ENCODE measurements around the gene SHFL. TPM values are rescaled to one million over a fixed set of nuclear protein-coding genes. Genes with fewer than 3 reads are reported as not detected.

The SHFL gene
- total RNA-seq, 2 experiments from 2014 or later = 21.9 to 28.5 TPM

- Histone ChIP-seq H3K4me1 (ENCODE audit: insufficient read depth, low read length, poor library complexity, severe bottlenecking) (peaks cover 21% of the 10 kb centered on the region), H3K4me3 (ENCODE audit: low read depth, low read length, poor library complexity, severe bottlenecking) (no peak overlapping the region), H3K27ac (ENCODE audit: low read depth, low read length, poor library complexity, severe bottlenecking) (no peak overlapping the region), H3K9me3 (ENCODE audit: low read length) (no peaks in the 10 kb centered on the region), H3K79me2 (ENCODE audit: insufficient read depth, low read depth, low read length) (peaks cover 5% of the 10 kb centered on the region; the same call in 1 of the 2 replicates), H3K4me2 (ENCODE audit: low read length) (no peak overlapping the region), H3K36me3 (ENCODE audit: insufficient read depth, low read length) (peaks cover 9% of the 10 kb centered on the region), H2AFZ (ENCODE audit: low read length) (no peak overlapping the region), H4K20me1 (ENCODE audit: insufficient read depth, low read length) (no peaks in the 10 kb centered on the region), H3K9me2 (ENCODE audit: insufficient read depth, low read length) (no peaks in the 10 kb centered on the region)
- no peak for DNase-seq (ENCODE audit: low spot score)
- intact Hi-C loops (cut with micrococcal nuclease; ENCODE audit: unreplicated experiment) = no loop called here
- no TSS peak for BruUV-seq (replicated peaks)
- ChIA-PET POLR2A (no interaction called here), CTCF (ENCODE audit: unreplicated experiment) (no interaction called here)
- TF ChIP-seq EZH2phosphoT487 (IDR thresholded peaks at IDR 0.05; ENCODE audit: borderline replicate concordance, low read depth, low read length) = no peak
- no peak for TF ChIP-seq CTCF (conservative IDR thresholded peaks at IDR 0.05; ENCODE audit: low read length)
Measured at GRCh38 chr19:10088949-10089554, 2.9 kb downstream of the SHFL start.

- TF ChIP-seq CTCF (conservative IDR thresholded peaks at IDR 0.05; ENCODE audit: low read length) = no peak
- TF ChIP-seq EZH2phosphoT487 (IDR thresholded peaks at IDR 0.05; ENCODE audit: borderline replicate concordance, low read depth, low read length) = no peak
- Histone ChIP-seq H4K20me1 (ENCODE audit: insufficient read depth, low read length) (no peaks in the 10 kb centered on the region), H3K4me3 (ENCODE audit: low read depth, low read length, poor library complexity, severe bottlenecking) (no peak overlapping the region), H3K9me3 (ENCODE audit: low read length) (no peaks in the 10 kb centered on the region), H3K79me2 (ENCODE audit: insufficient read depth, low read depth, low read length) (peaks cover 5% of the 10 kb centered on the region; the same call in 1 of the 2 replicates), H3K4me2 (ENCODE audit: low read length) (no peak overlapping the region), H3K27ac (ENCODE audit: low read depth, low read length, poor library complexity, severe bottlenecking) (no peak overlapping the region), H3K9me2 (ENCODE audit: insufficient read depth, low read length) (no peaks in the 10 kb centered on the region), H2AFZ (ENCODE audit: low read length) (no peak overlapping the region), H3K4me1 (ENCODE audit: insufficient read depth, low read length, poor library complexity, severe bottlenecking) (peaks cover 21% of the 10 kb centered on the region), H3K36me3 (ENCODE audit: insufficient read depth, low read length) (peaks cover 9% of the 10 kb centered on the region)
- no TSS peak for BruUV-seq (replicated peaks)
- ChIA-PET POLR2A (no interaction called here), CTCF (ENCODE audit: unreplicated experiment) (no interaction called here)
- intact Hi-C loops (cut with micrococcal nuclease; ENCODE audit: unreplicated experiment) = no loop called here
- DNase-seq (ENCODE audit: low spot score) = no peak
Measured at GRCh38 chr19:10089801-10090375, 3.8 kb downstream of the SHFL start.

GRCh38 chr19:10091370-10091687, 5.2 kb downstream of the SHFL start:
- H2AFZ ChIP-seq (ENCODE audit: low read length) = no peak overlapping the region; the same call in 1 of the 2 replicates
- BruUV-seq (replicated peaks) = no TSS peak
- peaks cover 9% of the 10 kb centered on the region for H3K36me3 ChIP-seq (ENCODE audit: insufficient read depth, low read length)
- CTCF ChIA-PET (ENCODE audit: unreplicated experiment) = no interaction called here
- H3K27ac ChIP-seq (ENCODE audit: low read depth, low read length, poor library complexity, severe bottlenecking) = peak overlapping the region; percentile 62
- H3K4me1 ChIP-seq (ENCODE audit: insufficient read depth, low read length, poor library complexity, severe bottlenecking) = peaks cover 24% of the 10 kb centered on the region
- peaks cover 3% of the 10 kb centered on the region; the same call in 1 of the 2 replicates for H3K79me2 ChIP-seq (ENCODE audit: insufficient read depth, low read depth, low read length)
- peak overlapping the region; percentile 58; the same call in 1 of the 2 replicates for H3K4me2 ChIP-seq (ENCODE audit: low read length)
- H4K20me1 ChIP-seq (ENCODE audit: insufficient read depth, low read length) = no peaks in the 10 kb centered on the region
- H3K9me3 ChIP-seq (ENCODE audit: low read length) = no peaks in the 10 kb centered on the region
- intact Hi-C loops (cut with micrococcal nuclease; ENCODE audit: unreplicated experiment) = no loop called here
- DNase-seq (ENCODE audit: low spot score) = no peak
- TF ChIP-seq CTCF (conservative IDR thresholded peaks at IDR 0.05; ENCODE audit: low read length) = no peak
- no peak for TF ChIP-seq EZH2phosphoT487 (IDR thresholded peaks at IDR 0.05; ENCODE audit: borderline replicate concordance, low read depth, low read length)
- H3K4me3 ChIP-seq (ENCODE audit: low read depth, low read length, poor library complexity, severe bottlenecking) = no peak overlapping the region
- POLR2A ChIA-PET = no interaction called here
- no peaks in the 10 kb centered on the region for H3K9me2 ChIP-seq (ENCODE audit: insufficient read depth, low read length)
